ENCODE measurements around the gene PPY.
"Not testable (repeated sequence)": the region's sequence is repeated elsewhere in the genome, so short reads cannot be mapped to it uniquely, and the experiment has no call there.

Gene PPY

GRCh38 chr17:43931062-43931571 lies 11.2 kb downstream of the PPY start:
- no peak for DNase-seq (ENCODE audit: low read depth)

- DNase-seq (ENCODE audit: low read depth) = no peak
These were observed 13.7 kb downstream of the PPY start for GRCh38 chr17:43928609-43929008.

- DNase-seq (ENCODE audit: low read depth) = not testable (repeated sequence)
These were observed 14.3 kb downstream of the PPY start for GRCh38 chr17:43927929-43928328.

- DNase-seq (ENCODE audit: low read depth) = no peak
These were observed 15.0 kb downstream of the PPY start for GRCh38 chr17:43927060-43927864.

DNA sequence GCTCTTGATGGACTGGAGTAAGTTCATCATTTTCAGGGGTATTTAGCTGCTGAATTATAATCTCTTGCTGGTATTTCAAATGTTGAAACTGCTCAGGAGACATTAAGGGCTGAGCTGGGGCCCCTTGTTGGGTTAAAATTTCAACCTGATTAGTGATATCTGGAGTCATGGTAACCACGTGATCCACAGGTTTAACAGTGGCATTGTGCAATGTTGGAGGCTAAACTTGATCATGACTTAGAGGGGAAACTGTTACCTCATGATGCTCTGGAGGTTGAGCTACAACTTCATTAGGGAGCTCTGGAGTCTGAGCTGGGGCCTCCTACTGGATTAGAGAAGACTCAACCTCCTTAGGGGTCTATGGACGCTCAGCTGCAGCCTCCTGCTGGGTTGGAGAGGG lies 17.7 kb downstream of the PPY start:
- no peak for DNase-seq (ENCODE audit: low read depth)

DNA sequence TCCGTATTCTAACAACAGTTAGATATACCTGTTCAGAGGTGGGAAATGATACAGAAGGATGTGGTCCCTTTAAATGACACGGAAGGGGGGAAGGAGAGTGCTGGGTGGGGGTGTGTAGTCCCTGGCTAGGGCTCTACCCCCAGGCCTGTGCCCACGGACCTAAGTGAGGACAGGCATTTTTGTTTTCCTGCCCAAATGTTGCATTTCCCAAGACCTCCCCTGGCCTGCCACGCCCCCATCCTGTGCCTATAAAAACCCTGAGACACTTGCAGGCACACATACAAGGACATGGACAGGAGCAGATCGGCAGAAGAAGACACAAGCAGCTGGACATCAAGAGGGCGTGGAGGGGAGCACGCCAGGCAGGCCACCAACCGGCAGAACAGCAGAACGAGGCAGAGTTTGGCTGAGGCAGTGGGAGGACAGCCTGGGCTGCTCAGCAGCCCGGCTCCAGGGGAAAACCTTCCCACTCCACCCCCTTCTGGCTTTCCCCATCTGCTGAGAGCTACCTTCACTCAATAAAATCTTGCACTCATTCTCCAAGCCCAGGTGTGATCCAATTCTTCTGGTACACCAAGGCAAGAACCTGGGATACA lies 21.7 kb downstream of the PPY start:
- DNase-seq (ENCODE audit: low read depth) = no peak

DNA sequence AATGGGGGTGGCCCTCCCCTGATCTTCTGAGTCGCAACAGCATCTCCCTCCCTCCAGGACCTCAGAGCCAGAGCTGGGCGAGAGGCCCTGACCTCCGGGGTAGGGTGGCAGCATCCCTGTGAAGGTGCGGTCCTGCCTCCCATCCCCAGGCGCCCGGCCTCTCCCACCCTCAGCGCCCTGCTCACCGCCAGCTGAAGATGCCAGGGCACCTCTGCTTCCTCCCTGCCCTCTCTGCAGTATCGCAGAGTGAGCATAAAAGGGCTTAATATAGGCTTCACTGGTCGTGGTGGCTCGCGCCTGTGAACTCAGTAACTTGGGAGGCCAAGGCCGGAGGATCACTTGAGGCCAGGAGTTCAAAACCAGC lies 24.3 kb downstream of the PPY start:
- no peak for DNase-seq (ENCODE audit: low read depth)

DNA sequence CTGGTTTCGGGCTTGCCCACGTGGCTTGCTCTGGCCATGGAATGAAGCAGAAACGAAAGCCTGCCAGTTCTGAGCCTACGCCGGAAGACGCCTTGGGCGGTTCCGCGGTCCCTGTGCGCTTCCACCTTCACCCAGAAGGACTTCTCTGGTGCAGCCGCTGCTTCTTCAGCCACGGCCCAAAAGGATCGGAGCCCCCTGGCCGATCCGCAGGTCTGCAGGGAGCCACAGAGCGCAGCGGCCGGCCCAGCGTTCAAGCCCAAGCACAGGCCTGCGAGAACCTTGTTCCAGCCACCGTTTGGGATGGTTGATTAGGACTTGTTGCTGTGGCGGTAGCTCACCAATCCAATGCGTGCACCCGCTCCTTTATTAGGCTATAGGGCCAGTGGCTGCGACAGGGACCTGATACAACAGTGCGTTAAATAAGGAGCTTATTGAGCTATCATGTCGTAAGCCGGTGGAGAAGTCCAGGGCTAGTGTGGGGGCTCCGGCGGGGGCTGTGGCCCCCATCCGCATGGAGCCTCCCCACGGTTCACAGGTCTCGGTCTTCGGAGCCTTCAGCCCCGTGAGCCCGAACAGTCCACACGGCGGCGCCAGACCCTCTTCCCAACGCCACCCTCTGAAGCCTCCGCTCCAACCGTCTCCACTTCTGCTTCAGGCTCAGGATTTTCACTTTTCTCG lies 24.8 kb downstream of the PPY start:
- no peak for DNase-seq (ENCODE audit: low read depth)

GRCh38 chr17:43917016-43917347 lies 25.3 kb downstream of the PPY start:
- DNase-seq (ENCODE audit: low read depth) = no peak

GRCh38 chr17:43916385-43916784 lies 25.9 kb downstream of the PPY start:
- DNase-seq (ENCODE audit: low read depth) = no peak

DNA sequence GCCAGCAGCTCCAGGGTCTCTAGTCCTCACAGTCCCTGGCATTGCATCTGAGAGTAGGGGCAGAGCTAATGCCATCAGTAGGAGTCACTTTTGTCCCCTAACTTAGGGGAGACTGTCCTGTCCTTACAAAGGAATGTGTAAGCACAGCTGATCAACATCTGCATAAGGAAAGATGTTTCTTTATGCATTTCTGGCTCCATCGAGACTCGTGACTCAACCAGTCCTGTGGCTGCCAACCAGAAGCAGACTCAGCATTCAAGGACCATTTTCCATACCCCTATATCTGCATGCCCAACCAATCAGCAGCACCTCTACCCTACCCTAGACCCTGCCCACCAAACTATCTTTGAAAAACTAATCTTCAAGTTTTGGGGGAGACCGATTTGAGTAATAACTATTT lies 26.7 kb downstream of the PPY start:
- DNase-seq (ENCODE audit: low read depth) = no peak

GRCh38 chr17:43914451-43914850 lies 27.8 kb downstream of the PPY start:
- DNase-seq (ENCODE audit: low read depth) = no peak

DNA sequence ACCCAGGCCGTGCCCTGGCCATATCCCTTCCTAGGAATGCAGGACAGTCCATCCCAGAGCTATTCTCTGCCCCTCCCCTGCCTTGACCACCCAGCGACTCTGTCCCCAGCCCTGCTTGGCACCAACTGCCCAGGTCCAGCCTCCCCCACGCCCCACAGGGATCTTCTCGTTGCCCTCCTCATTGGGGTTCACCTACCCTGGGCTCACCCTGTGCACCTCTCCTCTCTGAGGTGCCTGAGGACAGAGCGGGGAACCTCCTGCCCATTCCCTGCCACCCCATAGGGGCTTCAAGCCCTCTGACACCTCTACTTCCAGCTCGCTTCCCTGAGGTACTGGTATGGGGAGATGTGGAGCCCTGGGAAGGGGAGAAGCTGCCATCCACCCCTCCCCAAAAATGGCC lies 28.7 kb downstream of the PPY start:
- DNase-seq (ENCODE audit: low read depth) = no peak

- DNase-seq (ENCODE audit: low read depth) = no peak
These were observed 29.5 kb downstream of the PPY start for GRCh38 chr17:43912635-43913304.

DNA sequence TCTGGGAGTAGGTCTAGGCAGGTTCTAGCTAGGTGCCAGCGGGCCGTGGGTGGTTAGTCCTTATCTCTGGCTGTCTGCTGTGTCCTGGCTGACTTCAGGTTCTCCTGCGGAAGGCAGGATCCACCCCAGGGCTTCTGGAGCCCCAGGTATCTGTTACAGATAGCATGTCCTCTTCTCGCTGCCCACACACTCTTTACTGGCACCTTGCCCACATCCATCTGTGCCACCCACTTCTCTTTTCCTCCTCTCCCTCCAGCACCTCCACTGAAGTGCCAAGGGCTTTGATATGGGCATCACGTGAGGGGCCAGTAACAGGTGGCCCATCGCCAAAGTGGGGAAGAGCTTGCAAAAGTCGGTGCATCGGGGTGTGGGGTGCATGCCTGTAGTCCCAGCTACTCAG lies 30.4 kb downstream of the PPY start:
- no peak for DNase-seq (ENCODE audit: low read depth)

DNA sequence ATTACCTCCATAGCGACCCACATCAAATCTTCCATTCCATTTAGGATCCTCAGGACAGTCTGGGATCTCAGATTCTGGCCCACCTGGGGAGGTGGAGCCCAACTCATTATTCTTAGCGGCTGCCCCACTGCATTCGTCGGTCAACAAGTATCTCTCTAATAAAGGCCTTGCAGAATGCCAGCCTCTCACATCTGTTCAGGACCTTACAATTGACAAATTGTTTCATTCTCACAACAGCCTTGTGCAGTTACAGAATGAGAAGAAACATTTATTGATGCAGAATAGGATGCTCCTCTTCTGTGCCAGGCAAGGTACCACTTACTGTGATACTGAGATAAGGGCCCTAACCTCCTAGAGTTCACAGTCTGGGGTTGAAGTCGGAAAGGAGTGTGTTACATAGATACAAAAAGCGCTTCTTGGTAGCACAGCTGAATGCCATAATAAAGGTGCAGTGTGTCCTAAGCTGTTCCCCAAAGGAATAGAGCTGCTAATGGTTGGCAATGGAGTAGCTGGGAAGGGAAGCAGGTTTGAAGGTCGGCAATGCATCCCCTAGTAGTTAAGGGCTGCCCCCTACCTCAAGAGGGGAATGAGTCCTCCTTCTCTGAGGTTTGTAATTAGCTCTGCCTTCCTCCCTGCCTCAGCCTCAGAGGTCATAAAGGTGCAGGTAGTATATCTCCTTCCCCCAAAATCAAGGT lies 32.6 kb downstream of the PPY start:
- no peak for DNase-seq (ENCODE audit: low read depth)

GRCh38 chr17:43907998-43908721 lies 34.1 kb downstream of the PPY start:
- DNase-seq (ENCODE audit: low read depth) = no peak

- no peak for DNase-seq (ENCODE audit: low read depth)
These were observed 34.8 kb downstream of the PPY start, which contains the start of gene MPP2 for GRCh38 chr17:43907425-43907981. MPP2 (minus strand) TSS chr17:43907536; CDS start chr17:43904460, 3,076 bp downstream.

DNA sequence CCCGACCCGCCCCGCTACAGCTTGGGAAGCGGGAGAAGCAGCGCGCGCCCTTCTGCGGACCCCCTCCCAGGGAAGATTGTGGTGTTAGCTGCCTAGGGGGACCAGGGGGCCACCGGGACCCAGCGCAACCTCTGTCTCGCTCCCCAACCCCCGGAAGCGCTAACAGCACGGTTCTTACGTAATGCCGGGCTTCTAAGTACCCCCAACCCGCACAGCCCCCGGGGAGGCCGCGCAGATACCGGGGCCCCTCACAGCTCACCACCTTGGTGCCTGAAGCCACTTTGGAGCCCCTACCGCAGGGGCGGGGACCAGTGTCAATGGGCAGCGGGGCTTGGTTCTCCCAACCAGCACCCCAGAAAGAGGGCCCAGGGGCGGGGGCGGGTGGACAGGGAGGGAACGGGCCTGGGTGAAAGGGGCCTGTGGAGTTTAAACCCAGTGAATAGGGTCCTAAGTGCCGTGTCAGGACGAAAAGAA lies 35.3 kb downstream of the PPY start:
- DNase-seq (ENCODE audit: low read depth) = no peak

DNA sequence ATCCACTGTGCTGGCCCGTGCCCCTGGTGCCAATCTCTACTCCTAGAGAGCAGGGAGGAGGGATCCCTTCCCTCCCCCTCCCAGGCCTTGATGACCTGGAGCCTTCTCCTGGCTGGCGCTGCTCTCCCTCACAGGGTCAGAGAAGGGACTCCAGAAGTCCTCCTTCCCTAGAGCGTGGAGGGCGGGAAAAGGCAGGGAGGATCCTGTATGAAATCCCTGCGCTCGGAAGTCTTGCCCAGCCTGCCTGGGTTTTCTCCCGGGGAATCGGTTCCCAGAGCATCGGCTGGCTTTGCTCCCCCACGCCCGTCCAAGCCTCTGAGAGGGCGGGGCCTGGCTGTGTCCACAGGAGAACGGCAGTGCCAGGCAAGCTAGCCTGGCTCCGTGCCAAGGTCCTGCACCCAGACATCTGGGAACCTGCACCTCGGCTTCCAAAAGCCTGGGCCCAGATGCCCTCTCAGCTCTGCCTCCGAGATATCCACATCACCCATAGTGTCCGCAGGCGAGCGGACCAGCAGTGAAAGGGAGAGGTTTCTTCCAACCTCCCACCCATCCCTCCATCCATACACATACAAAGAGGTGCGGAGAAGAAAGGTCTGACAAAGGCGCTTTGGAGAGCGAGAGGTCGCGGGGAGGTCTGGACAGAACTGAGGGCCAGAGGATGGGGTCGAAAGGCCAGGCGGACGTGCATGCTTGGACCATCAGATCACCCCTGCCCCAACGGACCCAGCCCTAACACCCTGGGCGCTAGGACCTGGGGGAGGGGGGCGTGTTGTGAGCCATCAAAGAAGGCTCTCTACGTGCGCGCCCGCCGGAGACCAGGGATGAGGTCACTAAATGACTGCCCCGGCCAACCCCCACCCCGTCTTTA lies 36.1 kb downstream of the PPY start:
- DNase-seq (ENCODE audit: low read depth) = no peak
